GM18505 (cell line): ENCODE results near the gene CTRB2.

ENCODE experiments used
- ATAC-seq: cut with Tn5 transposase; IDR thresholded peaks from one replicate; pipeline ENCODE4 v1.9.1; 2021; ENCODE audit not compliant: unreplicated experiment
- POLR2A ChIP-seq: IDR thresholded peaks from 4 replicates; pipeline ENCODE4 v1.6.1; 2011; ENCODE audit warnings: borderline replicate concordance; ENCODE audit not compliant: insufficient read depth, insufficient read length; ENCODE audit errors: extremely low read depth

CTRB2 gene

GRCh38 chr16:75202069-75202590 is 4.8 kb downstream of the CTRB2 start:
- ATAC-seq: no peak
- no peak for TF ChIP-seq POLR2A

DNA sequence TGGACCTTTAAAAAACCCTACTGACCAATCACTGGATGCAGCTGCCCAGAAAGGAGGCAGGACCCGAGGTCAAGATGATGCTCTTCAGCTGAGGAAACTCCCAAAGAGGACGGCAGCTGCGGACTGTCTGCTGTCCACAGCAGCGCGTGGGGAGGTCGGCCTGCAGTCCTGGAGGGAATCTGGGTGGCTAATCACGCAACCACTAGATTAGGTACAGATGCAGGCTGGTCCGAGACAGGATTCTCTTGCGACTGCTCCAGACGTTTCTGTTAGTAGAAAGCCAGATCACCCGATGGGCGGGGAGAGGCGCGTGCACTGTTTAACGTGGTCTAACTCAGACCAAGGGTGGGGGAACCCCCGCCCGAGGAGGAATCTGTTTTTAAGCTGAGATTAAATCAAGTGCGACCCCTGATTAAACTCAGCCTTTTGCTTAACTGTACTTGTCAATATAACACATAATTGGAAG is 8.8 kb downstream of the CTRB2 start:
- TF ChIP-seq POLR2A: no peak
- no peak for ATAC-seq

DNA sequence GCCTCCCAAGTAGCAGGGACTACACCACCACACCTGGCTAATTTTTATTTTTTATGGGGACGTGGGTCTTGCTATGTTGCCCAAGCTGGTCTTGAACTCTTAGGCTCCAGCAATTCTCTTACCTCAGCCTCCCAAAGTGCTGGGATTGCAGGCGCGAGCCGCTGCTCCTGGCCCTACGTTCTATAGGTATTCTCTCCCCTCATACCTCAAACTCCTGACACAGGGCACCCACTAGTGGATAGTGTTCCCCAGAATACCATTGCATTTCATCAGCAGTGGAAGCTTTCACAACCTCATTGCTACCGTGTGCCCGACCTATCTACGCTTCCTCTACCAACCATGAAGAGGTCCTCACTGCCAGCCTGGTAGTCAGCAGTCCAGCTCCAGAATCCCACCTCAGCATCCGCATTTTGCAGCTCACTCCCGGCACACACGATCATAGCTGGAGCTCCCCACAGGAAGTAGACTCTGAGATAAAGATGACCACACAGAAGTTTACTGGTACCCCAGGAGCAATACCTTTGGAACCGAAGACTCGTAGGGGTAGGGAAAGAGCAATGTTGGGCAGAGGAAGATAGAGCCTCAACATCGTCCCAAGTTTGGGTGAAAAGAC is 9.3 kb downstream of the CTRB2 start:
- ATAC-seq: no peak
- TF ChIP-seq POLR2A: no peak

DNA sequence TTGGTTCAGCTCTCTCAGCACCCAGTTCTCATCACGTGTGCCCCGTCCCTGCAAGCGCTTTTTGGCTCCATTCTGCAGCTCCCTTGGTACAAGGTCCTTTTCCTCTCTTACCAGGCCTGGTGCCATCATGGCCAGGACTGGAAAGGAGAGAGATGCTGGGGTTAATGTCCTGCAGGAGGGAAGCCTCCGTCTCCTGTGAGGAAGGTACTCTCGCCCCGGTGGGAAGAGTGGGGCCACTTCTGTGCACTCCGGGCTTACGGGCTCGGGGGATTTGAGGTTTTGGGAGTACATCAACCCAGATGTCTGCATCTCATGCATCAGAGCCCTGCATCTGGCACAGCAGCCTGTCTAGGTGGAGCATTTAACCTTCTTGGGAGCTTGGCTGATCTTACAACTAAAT is 10.1 kb downstream of the CTRB2 start:
- no peak for ATAC-seq
- no peak for TF ChIP-seq POLR2A

DNA sequence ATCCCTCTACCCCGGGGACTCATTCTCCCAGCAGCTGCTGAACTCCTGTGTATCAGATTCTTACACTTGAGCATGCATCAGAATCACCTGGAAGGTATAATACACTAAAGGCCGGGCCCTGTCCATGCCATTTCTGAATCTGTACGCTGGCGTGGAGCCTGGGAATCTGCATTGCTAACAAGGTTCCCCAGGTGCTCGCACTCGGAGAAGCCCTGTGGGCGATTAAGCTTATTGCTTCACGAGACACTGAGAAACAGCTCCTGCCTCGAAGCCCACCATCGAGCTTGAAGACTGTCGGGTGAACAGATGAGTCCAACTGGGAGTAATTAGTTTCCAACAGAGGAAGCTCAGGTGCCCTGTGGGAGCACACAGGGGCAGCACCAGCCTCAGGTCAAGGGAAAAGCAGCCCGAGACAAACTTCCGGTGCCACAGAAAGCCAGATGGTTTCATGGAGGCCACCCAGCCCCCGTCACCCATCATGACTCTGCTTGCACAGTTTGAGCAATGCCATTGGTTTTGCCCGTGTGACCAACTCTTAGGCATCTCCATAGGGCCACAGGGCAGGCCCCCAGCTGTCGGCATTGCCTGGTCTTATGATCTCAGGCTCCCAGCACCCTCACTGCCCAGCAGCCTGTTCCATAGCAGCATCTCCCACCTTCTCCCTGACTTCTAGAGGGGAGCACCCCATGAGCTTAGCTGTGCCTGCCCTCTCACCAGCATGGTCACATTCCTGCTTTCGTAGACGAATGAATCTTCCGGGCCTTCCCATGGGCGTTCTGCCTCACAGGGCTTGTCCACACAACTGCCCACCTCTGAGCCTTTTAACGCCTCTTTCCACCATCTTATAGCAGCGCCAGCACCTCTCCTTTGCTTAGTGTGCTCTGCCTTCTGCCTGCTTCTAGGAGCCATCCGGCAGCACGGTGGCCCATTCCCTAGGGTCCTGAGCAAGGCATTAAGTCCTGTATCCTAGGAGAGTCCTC is 10.9 kb downstream of the CTRB2 start:
- TF ChIP-seq POLR2A: no peak
- ATAC-seq: no peak

GRCh38 chr16:75193730-75194444 is 13.1 kb downstream of the CTRB2 start:
- no peak for TF ChIP-seq POLR2A

DNA sequence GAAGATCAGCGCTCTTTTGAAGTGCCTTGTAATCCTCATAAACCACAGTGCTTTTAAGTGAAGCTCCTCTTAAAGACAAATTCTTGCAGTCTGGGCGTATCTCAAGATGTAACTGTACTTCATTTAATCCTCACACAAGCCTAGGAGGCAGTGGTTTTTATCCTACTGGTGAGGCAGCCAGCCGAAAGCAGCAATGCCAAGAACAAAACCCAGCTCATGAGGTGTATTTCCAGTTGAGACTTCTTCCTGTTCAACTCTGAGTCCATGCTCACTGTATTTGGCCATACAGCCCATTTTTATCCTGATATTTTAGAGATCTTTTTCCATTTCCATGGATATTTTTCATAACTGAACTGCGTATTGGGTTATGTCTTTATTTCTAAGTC is 13.7 kb downstream of the CTRB2 start:
- no peak for TF ChIP-seq POLR2A
- ATAC-seq: no peak

More at GRCh38 chr16:75193730-75194444, 13.1 kb downstream of the CTRB2 start:
- no peak for ATAC-seq

- ATAC-seq: no peak
- TF ChIP-seq POLR2A: no peak
Measured at GRCh38 chr16:75192606-75193264, 14.2 kb downstream of the CTRB2 start.

- no peak for ATAC-seq
- no peak for TF ChIP-seq POLR2A
Measured at GRCh38 chr16:75189638-75190245, 17.2 kb downstream of the CTRB2 start.

GRCh38 chr16:75188832-75189477 is 18.0 kb downstream of the CTRB2 start:
- no peak for TF ChIP-seq POLR2A

DNA sequence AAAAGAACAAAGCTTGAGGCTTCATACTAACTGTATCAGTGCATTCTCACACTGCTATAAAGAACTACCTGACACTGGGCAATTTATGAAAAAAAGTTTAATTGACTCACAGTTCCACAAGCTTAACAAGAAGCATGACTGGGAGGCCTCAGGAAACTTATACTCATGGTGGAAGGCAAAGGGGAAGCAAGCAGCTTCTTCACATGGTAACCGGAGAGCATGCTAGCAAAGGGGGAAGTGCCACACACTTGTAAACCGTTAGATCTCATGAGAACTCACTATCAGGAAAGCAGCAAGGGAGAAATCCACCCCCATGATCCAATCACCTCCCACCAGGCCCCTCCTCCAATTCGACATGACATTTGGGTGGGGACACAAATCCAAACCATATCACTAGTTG is 25.3 kb downstream of the CTRB2 start:
- no peak for TF ChIP-seq POLR2A
- ATAC-seq: no peak

More at GRCh38 chr16:75188832-75189477, 18.0 kb downstream of the CTRB2 start:
- ATAC-seq: no peak

DNA sequence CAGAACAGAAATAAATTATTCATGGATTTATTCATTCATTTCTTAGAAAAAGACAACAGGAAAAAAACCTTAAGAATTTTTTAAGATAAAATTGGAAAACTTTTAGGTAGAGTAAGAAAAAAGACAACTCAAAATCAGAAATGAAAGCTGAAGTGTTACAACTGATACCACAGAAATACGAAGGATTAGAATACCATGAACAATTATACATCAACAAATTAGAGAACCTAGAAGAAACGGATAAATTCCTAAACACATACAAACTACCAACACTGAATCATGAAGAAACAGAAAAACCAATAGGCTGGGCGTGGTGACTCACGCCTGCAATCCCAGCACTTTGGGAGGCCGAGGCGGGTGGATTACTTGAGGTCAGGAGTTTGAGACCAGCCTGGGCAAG is 27.8 kb downstream of the CTRB2 start:
- no peak for ATAC-seq
- no peak for TF ChIP-seq POLR2A

GRCh38 chr16:75176926-75177325 is 30.0 kb downstream of the CTRB2 start:
- ATAC-seq: no peak
- no peak for TF ChIP-seq POLR2A

- no peak for ATAC-seq
- TF ChIP-seq POLR2A: no peak
Measured at GRCh38 chr16:75175074-75175473, 31.9 kb downstream of the CTRB2 start.
